GM12878 (cell line): ENCODE measurements around the gene COMMD3. TPM values are rescaled to one million over a fixed set of nuclear protein-coding genes. Genes with fewer than 3 reads are reported as not detected.

Experiments
- BACH1 ChIP-seq: fragments of 450-650 bp; IDR thresholded peaks from 2 replicates; pipeline ENCODE4 v1.6.1; 2017; ENCODE audit warnings: mild to moderate bottlenecking, borderline replicate concordance
- CBFB ChIP-seq: IDR thresholded peaks from 2 replicates; pipeline ENCODE4 v1.6.1; 2016; ENCODE audit warnings: antibody characterized with exemption, low read depth
- NFXL1 ChIP-seq: fragments of 450-650 bp; IDR thresholded peaks from 2 replicates; pipeline ENCODE4 v1.6.1; 2017; ENCODE audit warnings: antibody characterized with exemption, mild to moderate bottlenecking, borderline replicate concordance
- PAX5 ChIP-seq: IDR thresholded peaks from 2 replicates; pipeline ENCODE4 v1.6.1; 2011; ENCODE audit warnings: low read depth, low read length, borderline replicate concordance
- SUZ12 ChIP-seq: fragments of 200-600 bp; sonication (generic); IDR thresholded peaks from one replicate; pipeline ENCODE4 v1.6.1; 2018; ENCODE audit warnings: antibody characterized with exemption, mild to moderate bottlenecking; ENCODE audit not compliant: unreplicated experiment
- TCF12 ChIP-seq: IDR thresholded peaks from 2 replicates; pipeline ENCODE4 v1.6.1; 2011; ENCODE audit warnings: low read depth, mild to moderate bottlenecking, low read length
- polyA plus RNA-seq, 11 experiments: library from polyadenylated mRNA; depleted of rRNA in 4 of 11; unstranded in 6 of 11; stranded (reverse) in 5 of 11; fragments of >200 nt; fragmentation: Nextera tagmentation in 4 of 11; fragmentation: Illumina TruSeq in 1 of 11; extraction: Ambion mirVana in 4 of 11; extraction: Trizol in 1 of 11; gene quantifications; 1 replicate in 1 of 11; 2 replicates in 10 of 11; pipeline versions ENCODE4 v1.2.1 to v1.2.3, GENCODE V29; 2011 to 2016; ENCODE audit warnings: inconsistent platforms in 2 of 11, missing spikeins in 2 of 11, low read depth in 1 of 11
- total RNA-seq, 4 experiments: library from RNA; depleted of rRNA in 3 of 4; stranded (reverse); fragments of >200 nt in 3 of 4; fragmentation: Illumina TruSeq in 1 of 4; extraction: Trizol in 1 of 4; gene quantifications; 2 replicates each; pipeline versions ENCODE4 v1.2.1 to v1.2.3, GENCODE V29; 2013 to 2021
- TF ChIP-seq, protein P1 (sequence below): fragments of 450-650 bp; IDR thresholded peaks from 2 replicates; pipeline ENCODE4 v1.6.1; 2017; ENCODE audit warnings: mild to moderate bottlenecking, moderate library complexity
- TF ChIP-seq, protein P2 (sequence below): fragments of 450-650 bp; IDR thresholded peaks from 2 replicates; pipeline ENCODE4 v1.6.1; 2017; ENCODE audit warnings: mild to moderate bottlenecking, moderate library complexity
- TF ChIP-seq, protein P3 (sequence below): fragments of 150-350 bp; IDR thresholded peaks from 2 replicates; pipeline ENCODE4 v1.6.1; 2014; ENCODE audit warnings: mild to moderate bottlenecking, low read depth, low read length
- TF ChIP-seq, protein P4 (sequence below): fragments of 450-650 bp; IDR thresholded peaks from 2 replicates; pipeline ENCODE4 v1.6.1; 2016; ENCODE audit warnings: mild to moderate bottlenecking
- TF ChIP-seq, protein P5 (sequence below): fragments of 450-650 bp; IDR thresholded peaks from 2 replicates; pipeline ENCODE4 v1.6.1; 2017; ENCODE audit warnings: antibody characterized with exemption, mild to moderate bottlenecking, moderate library complexity
- TF ChIP-seq, protein P6 (sequence below): fragments of 450-650 bp; IDR thresholded peaks from 2 replicates; pipeline ENCODE4 v1.6.1; 2014; ENCODE audit warnings: mild to moderate bottlenecking

The COMMD3 gene
- total and polyA plus RNA-seq, 10 of the 15 experiments (the other 5 are each of a cell fraction or from before 2014, with no cell fraction given) = 64.5 to 248 (median 84.4) TPM

DNA sequence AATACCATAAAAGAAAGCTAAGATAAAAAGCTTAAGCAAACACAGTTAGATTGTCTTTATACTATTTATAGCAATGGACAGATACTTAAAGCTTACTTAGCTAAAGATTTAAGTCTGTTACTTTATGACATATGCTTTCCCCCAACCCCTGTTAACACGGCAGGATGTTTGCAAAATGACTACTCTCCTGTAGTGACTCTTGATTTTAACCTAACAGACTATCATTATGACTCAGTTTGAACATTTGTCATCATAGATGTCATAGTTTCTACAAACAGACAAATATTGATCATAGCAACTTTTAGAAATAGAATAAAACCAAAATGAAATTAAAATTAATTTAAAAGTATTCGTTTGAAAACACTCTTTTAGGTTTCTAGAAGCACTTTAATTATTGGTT, 7.8 kb upstream of the COMMD3 start (continued):
- TF ChIP-seq, protein P1, sequence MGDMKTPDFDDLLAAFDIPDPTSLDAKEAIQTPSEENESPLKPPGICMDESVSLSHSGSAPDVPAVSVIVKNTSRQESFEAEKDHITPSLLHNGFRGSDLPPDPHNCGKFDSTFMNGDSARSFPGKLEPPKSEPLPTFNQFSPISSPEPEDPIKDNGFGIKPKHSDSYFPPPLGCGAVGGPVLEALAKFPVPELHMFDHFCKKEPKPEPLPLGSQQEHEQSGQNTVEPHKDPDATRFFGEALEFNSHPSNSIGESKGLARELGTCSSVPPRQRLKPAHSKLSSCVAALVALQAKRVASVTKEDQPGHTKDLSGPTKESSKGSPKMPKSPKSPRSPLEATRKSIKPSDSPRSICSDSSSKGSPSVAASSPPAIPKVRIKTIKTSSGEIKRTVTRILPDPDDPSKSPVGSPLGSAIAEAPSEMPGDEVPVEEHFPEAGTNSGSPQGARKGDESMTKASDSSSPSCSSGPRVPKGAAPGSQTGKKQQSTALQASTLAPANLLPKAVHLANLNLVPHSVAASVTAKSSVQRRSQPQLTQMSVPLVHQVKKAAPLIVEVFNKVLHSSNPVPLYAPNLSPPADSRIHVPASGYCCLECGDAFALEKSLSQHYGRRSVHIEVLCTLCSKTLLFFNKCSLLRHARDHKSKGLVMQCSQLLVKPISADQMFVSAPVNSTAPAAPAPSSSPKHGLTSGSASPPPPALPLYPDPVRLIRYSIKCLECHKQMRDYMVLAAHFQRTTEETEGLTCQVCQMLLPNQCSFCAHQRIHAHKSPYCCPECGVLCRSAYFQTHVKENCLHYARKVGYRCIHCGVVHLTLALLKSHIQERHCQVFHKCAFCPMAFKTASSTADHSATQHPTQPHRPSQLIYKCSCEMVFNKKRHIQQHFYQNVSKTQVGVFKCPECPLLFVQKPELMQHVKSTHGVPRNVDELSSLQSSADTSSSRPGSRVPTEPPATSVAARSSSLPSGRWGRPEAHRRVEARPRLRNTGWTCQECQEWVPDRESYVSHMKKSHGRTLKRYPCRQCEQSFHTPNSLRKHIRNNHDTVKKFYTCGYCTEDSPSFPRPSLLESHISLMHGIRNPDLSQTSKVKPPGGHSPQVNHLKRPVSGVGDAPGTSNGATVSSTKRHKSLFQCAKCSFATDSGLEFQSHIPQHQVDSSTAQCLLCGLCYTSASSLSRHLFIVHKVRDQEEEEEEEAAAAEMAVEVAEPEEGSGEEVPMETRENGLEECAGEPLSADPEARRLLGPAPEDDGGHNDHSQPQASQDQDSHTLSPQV = no peak
- TF ChIP-seq, protein P2, sequence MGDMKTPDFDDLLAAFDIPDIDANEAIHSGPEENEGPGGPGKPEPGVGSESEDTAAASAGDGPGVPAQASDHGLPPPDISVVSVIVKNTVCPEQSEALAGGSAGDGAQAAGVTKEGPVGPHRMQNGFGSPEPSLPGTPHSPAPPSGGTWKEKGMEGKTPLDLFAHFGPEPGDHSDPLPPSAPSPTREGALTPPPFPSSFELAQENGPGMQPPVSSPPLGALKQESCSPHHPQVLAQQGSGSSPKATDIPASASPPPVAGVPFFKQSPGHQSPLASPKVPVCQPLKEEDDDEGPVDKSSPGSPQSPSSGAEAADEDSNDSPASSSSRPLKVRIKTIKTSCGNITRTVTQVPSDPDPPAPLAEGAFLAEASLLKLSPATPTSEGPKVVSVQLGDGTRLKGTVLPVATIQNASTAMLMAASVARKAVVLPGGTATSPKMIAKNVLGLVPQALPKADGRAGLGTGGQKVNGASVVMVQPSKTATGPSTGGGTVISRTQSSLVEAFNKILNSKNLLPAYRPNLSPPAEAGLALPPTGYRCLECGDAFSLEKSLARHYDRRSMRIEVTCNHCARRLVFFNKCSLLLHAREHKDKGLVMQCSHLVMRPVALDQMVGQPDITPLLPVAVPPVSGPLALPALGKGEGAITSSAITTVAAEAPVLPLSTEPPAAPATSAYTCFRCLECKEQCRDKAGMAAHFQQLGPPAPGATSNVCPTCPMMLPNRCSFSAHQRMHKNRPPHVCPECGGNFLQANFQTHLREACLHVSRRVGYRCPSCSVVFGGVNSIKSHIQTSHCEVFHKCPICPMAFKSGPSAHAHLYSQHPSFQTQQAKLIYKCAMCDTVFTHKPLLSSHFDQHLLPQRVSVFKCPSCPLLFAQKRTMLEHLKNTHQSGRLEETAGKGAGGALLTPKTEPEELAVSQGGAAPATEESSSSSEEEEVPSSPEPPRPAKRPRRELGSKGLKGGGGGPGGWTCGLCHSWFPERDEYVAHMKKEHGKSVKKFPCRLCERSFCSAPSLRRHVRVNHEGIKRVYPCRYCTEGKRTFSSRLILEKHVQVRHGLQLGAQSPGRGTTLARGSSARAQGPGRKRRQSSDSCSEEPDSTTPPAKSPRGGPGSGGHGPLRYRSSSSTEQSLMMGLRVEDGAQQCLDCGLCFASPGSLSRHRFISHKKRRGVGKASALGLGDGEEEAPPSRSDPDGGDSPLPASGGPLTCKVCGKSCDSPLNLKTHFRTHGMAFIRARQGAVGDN = no peak
- TF ChIP-seq, protein P3, sequence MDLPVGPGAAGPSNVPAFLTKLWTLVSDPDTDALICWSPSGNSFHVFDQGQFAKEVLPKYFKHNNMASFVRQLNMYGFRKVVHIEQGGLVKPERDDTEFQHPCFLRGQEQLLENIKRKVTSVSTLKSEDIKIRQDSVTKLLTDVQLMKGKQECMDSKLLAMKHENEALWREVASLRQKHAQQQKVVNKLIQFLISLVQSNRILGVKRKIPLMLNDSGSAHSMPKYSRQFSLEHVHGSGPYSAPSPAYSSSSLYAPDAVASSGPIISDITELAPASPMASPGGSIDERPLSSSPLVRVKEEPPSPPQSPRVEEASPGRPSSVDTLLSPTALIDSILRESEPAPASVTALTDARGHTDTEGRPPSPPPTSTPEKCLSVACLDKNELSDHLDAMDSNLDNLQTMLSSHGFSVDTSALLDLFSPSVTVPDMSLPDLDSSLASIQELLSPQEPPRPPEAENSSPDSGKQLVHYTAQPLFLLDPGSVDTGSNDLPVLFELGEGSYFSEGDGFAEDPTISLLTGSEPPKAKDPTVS = no peak
- TF ChIP-seq TCF12 (peak; percentile 38; the same call in 1 of the 2 replicates), CBFB (0 out of 2 replicates have a peak, but pooled peaks have one; percentile 23), BACH1 (peak; percentile 85; the same call in 1 of the 2 replicates), PAX5 (0 out of 2 replicates have a peak, but pooled peaks have one; percentile 35), NFXL1 (no peak), SUZ12 (no peak)
- TF ChIP-seq, protein P4, sequence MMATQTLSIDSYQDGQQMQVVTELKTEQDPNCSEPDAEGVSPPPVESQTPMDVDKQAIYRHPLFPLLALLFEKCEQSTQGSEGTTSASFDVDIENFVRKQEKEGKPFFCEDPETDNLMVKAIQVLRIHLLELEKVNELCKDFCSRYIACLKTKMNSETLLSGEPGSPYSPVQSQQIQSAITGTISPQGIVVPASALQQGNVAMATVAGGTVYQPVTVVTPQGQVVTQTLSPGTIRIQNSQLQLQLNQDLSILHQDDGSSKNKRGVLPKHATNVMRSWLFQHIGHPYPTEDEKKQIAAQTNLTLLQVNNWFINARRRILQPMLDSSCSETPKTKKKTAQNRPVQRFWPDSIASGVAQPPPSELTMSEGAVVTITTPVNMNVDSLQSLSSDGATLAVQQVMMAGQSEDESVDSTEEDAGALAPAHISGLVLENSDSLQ = no peak
- TF ChIP-seq, protein P5, sequence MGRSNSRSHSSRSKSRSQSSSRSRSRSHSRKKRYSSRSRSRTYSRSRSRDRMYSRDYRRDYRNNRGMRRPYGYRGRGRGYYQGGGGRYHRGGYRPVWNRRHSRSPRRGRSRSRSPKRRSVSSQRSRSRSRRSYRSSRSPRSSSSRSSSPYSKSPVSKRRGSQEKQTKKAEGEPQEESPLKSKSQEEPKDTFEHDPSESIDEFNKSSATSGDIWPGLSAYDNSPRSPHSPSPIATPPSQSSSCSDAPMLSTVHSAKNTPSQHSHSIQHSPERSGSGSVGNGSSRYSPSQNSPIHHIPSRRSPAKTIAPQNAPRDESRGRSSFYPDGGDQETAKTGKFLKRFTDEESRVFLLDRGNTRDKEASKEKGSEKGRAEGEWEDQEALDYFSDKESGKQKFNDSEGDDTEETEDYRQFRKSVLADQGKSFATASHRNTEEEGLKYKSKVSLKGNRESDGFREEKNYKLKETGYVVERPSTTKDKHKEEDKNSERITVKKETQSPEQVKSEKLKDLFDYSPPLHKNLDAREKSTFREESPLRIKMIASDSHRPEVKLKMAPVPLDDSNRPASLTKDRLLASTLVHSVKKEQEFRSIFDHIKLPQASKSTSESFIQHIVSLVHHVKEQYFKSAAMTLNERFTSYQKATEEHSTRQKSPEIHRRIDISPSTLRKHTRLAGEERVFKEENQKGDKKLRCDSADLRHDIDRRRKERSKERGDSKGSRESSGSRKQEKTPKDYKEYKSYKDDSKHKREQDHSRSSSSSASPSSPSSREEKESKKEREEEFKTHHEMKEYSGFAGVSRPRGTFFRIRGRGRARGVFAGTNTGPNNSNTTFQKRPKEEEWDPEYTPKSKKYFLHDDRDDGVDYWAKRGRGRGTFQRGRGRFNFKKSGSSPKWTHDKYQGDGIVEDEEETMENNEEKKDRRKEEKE = no peak
- TF ChIP-seq, protein P6, sequence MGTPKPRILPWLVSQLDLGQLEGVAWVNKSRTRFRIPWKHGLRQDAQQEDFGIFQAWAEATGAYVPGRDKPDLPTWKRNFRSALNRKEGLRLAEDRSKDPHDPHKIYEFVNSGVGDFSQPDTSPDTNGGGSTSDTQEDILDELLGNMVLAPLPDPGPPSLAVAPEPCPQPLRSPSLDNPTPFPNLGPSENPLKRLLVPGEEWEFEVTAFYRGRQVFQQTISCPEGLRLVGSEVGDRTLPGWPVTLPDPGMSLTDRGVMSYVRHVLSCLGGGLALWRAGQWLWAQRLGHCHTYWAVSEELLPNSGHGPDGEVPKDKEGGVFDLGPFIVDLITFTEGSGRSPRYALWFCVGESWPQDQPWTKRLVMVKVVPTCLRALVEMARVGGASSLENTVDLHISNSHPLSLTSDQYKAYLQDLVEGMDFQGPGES = no peak
